Uterus (tissue), 4 donors: ENCODE measurements around the gene KCNAB1. TPM values are rescaled to one million over a fixed set of nuclear protein-coding genes. Genes with fewer than 3 reads are reported as not detected.
A peak's percentile ranks its signal among the peaks of the same experiment; 100 is the strongest.

Experiments
- DNase-seq, 2 donors: peaks; one replicate each; pipeline ENCODE4 v3.0.0-alpha.2; 2019 to 2020
- H3K27ac ChIP-seq, 2 donors: fragments of 200-600 bp; sonication (generic); 1 replicate in 1 of 2; 2 replicates in 1 of 2; pipeline ENCODE4 v1.5.1; 2016 to 2018
- H3K27me3 ChIP-seq, 2 donors: fragments of 200-600 bp; sonication (generic); one replicate each; pipeline ENCODE4 v1.5.1; 2018 to 2019; ENCODE audit warnings: control low read depth in 1 of 2
- H3K36me3 ChIP-seq, 2 donors: fragments of 200-600 bp; sonication (generic); one replicate each; pipeline ENCODE4 v1.5.1; 2019; ENCODE audit warnings: control low read depth in 1 of 2
- H3K4me1 ChIP-seq, 2 donors: fragments of 200-600 bp; sonication (generic); one replicate each; pipeline ENCODE4 v1.5.1; 2018 to 2019; ENCODE audit warnings: control low read depth in 1 of 2
- H3K4me3 ChIP-seq, 2 donors: fragments of 200-600 bp; sonication (generic); 1 replicate in 1 of 2; 2 replicates in 1 of 2; pipeline ENCODE4 v1.5.1; 2018 to 2019; ENCODE audit warnings: mild to moderate bottlenecking in 1 of 2
- H3K9me3 ChIP-seq, 2 donors: fragments of 200-600 bp; sonication (generic); one replicate each; pipeline ENCODE4 v1.5.1; 2019; ENCODE audit warnings: control low read depth in 1 of 2
- CTCF ChIP-seq, 4 experiments: fragments of 200-600 bp in 2 of 4; fragments of 450-650 bp in 2 of 4; sonication (generic) in 2 of 4; IDR thresholded peaks; one replicate each; pipeline ENCODE4 v1.5.1; 2016 to 2019; ENCODE audit warnings: antibody characterized with exemption in 4 of 4, mild to moderate bottlenecking in 2 of 4, moderate library complexity in 1 of 4
- POLR2A ChIP-seq, 2 donors: fragments of 450-650 bp; IDR thresholded peaks; one replicate each; pipeline ENCODE4 v1.6.1; 2016; ENCODE audit warnings: antibody characterized with exemption in 2 of 2, mild to moderate bottlenecking in 1 of 2, moderate library complexity in 1 of 2
- intact Hi-C: fragments of 100-400 bp; cut with DNase I; formaldehyde crosslinking; loops from one replicate; pipeline ENCODE4 v1.15.1; 2023; ENCODE audit warnings: low total_unique reads
- total RNA-seq, 4 donors: library from RNA; depleted of rRNA in 3 of 4; stranded (reverse); fragments of >200 nt in 3 of 4; gene quantifications; one replicate each; pipeline versions ENCODE4 v1.1.0 to v1.2.4, GENCODE V29; 2014 to 2023
- donor health status: DM: yes; HTN: yes; CAD: no.

KCNAB1 gene
- total RNA-seq, 4 donors from 2014 or later = 1.3 to 12.8 (median 6.8) TPM

DNA sequence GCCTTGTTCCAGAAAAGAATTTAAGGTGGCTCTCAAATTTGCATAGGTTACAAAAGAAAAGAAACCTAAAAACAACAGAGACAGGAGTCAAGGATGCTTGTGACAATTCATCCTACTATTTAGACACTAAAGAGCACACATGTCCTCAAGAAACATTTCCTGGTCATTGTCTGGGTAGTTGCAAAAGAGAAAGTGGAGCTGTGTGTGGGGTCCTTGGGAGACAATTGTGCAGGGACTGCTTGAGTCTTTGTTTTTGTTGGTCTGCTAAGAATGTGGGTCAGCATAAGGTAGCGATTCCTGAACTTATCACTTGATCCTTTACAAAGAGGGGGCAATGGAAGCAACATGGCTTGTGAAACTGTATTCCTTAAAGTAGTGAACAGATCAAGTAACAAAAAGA lies 185.3 kb downstream of the KCNAB1 start:
- Histone ChIP-seq H3K4me3 (no peak overlapping the region), H3K27ac (no peak overlapping the region), H3K27me3 (no peaks in the 10 kb centered on the region), H3K9me3 (no peaks in the 10 kb centered on the region), H3K36me3 (no peaks in the 10 kb centered on the region), H3K4me1 (no peaks in the 10 kb centered on the region)
- DNase-seq = no peak
- TF ChIP-seq POLR2A (IDR thresholded peaks at IDR 0.05) (no peak), CTCF (IDR thresholded peaks at IDR 0.05) (no peak)
- intact Hi-C loops = no loop called here

- H3K4me1 ChIP-seq = no peaks in the 10 kb centered on the region
- no peaks in the 10 kb centered on the region for H3K36me3 ChIP-seq
- DNase-seq = peak; percentile 47 to 56
- H3K4me3 ChIP-seq = no peak overlapping the region
- no peak overlapping the region for H3K27ac ChIP-seq
- intact Hi-C loops = no loop called here
- TF ChIP-seq POLR2A (IDR thresholded peaks at IDR 0.05) = no peak
- no peak for TF ChIP-seq CTCF (IDR thresholded peaks at IDR 0.05)
- no peaks in the 10 kb centered on the region for H3K9me3 ChIP-seq
- no peaks in the 10 kb centered on the region for H3K27me3 ChIP-seq
Observed at GRCh38 chr3:156307704-156308103, 187.3 kb downstream of the KCNAB1 start.

DNA sequence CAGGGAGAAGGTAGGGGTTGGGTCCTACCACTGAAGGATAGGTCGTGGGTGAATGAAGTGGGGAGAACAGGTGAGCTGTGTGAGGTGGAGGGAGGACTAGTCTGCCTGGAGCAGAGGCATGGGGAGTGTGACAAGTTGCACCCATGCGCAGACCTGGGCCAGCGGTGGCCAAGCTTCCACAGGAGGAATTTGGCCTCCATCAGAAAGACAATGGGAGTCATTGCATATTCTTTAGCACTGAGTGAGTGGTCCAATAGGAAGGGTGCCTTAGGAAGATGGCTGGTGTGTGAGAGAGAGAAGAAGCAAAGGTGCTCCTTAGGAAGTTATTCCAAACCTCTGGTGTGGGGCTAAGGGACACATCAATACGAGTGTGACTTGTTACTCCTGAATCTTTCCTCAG lies 191.1 kb downstream of the KCNAB1 start:
- intact Hi-C loops = no loop called here

GRCh38 chr3:156311930-156312329 lies 191.6 kb downstream of the KCNAB1 start:
- no peak overlapping the region for H3K27ac ChIP-seq
- H3K4me3 ChIP-seq = no peak overlapping the region
- no peaks in the 10 kb centered on the region for H3K9me3 ChIP-seq
- no peaks in the 10 kb centered on the region for H3K27me3 ChIP-seq
- DNase-seq = no peak
- intact Hi-C loops = no loop called here
- H3K36me3 ChIP-seq = no peaks in the 10 kb centered on the region
- H3K4me1 ChIP-seq = no peaks in the 10 kb centered on the region
- TF ChIP-seq CTCF (IDR thresholded peaks at IDR 0.05) (no peak), POLR2A (IDR thresholded peaks at IDR 0.05) (no peak)

More for the DNA sequence above, 191.1 kb downstream of the KCNAB1 start:
- H3K27ac ChIP-seq = no peak overlapping the region
- DNase-seq = no peak
- H3K9me3 ChIP-seq = no peaks in the 10 kb centered on the region
- no peaks in the 10 kb centered on the region for H3K4me1 ChIP-seq
- H3K4me3 ChIP-seq = no peak overlapping the region
- TF ChIP-seq CTCF (IDR thresholded peaks at IDR 0.05) = no peak
- no peak for TF ChIP-seq POLR2A (IDR thresholded peaks at IDR 0.05)
- H3K27me3 ChIP-seq = no peaks in the 10 kb centered on the region
- no peaks in the 10 kb centered on the region for H3K36me3 ChIP-seq

DNA sequence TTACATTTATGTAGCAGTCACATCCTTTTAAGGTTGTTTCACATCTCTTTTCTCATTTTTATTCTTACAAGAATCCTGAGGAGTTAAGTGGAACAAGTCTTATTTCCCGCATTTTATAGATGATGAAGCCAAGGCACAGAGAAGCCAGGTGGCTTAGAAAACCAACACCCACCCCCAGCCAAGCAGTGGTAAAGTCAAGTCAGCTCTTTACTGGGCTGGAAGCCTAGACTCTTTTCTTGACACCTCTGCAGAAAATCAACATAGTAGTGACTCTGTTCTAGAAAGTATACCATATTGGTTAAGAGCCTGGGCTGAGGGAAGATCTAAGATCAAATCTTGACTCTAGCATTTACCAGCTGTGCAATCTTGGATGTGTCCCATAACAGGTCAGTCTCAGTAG lies 195.7 kb downstream of the KCNAB1 start:
- no peak overlapping the region for H3K4me3 ChIP-seq
- H3K27me3 ChIP-seq = no peaks in the 10 kb centered on the region
- no peak overlapping the region for H3K27ac ChIP-seq
- no peaks in the 10 kb centered on the region for H3K4me1 ChIP-seq
- H3K36me3 ChIP-seq = no peaks in the 10 kb centered on the region
- intact Hi-C loops = no loop called here
- no peaks in the 10 kb centered on the region for H3K9me3 ChIP-seq
- no peak for DNase-seq
- TF ChIP-seq CTCF (IDR thresholded peaks at IDR 0.05) = no peak
- TF ChIP-seq POLR2A (IDR thresholded peaks at IDR 0.05) = no peak
